Skin of body (tissue), 2 donors: ENCODE results near the gene DDX42. TPM values are rescaled to one million over a fixed set of nuclear protein-coding genes. Genes with fewer than 3 reads are reported as not detected.
"Not testable (repeated sequence)": the region's sequence is repeated elsewhere in the genome, so short reads cannot be mapped to it uniquely, and the experiment has no call there.

Source experiments
- DNase-seq: peaks from one replicate; lab custom pipeline; 2025; lab: John Stamatoyannopoulos, UW
- total RNA-seq: library from RNA; depleted of rRNA; stranded (reverse); fragments of >200 nt; gene quantifications from one replicate; pipeline ENCODE4 v1.2.3, GENCODE V29; 2014

DDX42 gene
- total RNA-seq, 1 donor from 2014 or later: 124 TPM

DNA sequence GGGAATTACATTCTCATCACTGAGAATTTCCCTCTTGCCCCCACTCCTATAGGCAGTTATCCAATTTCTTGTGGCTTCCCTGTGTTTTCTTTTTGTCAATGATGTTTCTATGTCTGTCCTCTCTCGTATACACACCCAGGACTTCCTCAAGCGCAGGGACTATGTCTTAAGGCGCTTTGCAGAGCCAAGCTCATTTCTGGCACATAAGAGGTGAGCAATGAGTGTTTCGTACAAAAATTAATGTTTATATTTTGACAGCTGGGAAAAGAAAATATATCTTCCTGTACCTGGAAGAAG lies 947 bp downstream of the DDX42 start:
- DNase-seq: no peak

DNA sequence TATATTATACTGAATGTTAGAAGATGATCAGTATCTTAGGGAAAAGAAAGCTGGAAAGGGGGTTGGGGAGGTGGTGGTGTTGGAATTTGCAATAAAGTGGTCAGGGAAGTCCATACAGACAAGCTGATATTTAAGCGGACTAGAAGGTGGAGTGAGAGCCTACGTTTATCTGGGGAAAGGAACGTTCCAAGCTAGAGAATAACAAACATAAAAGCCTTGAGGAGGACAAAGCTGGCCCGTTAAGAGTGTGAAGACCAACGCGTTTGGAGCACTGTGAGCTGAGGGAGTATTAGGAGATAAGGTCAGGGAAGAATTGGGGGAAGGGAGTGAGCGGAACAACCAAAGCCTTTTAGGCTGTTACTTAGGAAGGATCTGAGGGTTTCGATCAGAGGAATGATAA lies 1.4 kb downstream of the DDX42 start:
- DNase-seq: no peak

DNA sequence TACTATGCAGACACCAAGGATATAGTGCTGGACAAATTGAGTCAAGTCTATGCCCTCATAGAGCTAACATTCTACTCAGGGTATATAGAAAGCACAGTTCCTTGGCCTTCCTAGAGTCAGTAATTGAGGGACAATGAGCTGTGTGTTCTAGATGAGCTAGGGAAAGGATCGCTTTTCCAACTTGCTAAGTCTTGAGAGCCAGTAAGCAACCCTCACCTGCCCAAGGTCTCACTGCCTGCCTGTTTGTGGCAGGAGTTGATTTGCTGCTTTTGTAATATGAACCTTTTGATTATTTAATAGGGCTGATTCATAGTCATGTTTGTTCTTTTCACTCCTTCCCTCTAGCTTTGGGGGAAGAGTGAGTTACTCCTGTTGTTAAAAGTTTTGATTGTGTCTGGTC lies 6.5 kb downstream of the DDX42 start:
- no peak for DNase-seq

GRCh38 chr17:63780928-63781327 lies 7.0 kb downstream of the DDX42 start:
- no peak for DNase-seq

GRCh38 chr17:63783522-63783921 lies 9.6 kb downstream of the DDX42 start:
- no peak for DNase-seq

DNA sequence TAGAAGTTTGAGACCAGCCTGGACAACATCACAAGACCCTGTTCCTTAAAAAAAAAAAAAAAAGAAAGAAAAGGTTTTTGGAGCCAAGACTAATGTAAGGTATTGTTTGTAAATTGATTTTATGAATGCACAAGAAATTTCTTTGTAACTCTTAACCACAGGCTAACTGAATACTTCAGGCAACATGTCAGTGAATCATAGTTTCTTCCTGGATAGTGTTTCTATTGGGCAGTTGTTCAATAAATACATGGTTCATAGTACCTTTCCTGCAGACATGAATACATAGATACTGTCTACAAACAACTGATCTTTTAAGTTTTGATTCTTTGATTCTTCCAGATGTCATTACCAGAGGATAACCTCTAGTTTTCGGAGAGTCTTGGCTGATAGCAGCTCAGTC lies 11.6 kb downstream of the DDX42 start:
- DNase-seq: no peak

DNA sequence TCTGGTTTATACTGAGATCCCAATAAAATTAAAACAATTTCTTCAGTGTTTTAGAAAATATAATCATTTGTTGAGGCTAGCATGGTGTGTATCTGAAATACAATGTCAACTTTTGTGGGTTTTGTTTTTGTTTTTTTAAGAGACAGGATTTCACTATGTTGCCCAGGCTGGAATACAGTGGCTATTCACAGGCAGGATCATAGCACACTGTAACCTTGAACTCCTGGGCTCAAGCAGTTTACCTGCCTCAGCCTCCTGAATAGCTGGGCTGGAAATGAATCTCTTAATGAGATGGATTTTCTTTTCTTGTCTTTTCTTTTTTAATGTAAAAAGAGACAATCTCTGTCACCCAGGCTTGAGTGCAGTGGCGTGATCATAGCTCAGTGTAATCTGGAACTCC lies 12.1 kb downstream of the DDX42 start:
- no peak for DNase-seq

- DNase-seq: no peak
Measured at GRCh38 chr17:63786971-63787711, 13.2 kb downstream of the DDX42 start.

- no peak for DNase-seq
Measured at GRCh38 chr17:63790057-63790456, 16.1 kb downstream of the DDX42 start.

- DNase-seq: no peak
Measured at GRCh38 chr17:63792055-63792729, 18.2 kb downstream of the DDX42 start.

GRCh38 chr17:63796375-63796774 lies 22.4 kb downstream of the DDX42 start:
- DNase-seq: not testable (repeated sequence)

- DNase-seq: no peak
Measured at GRCh38 chr17:63798572-63799106, 24.7 kb downstream of the DDX42 start.

GRCh38 chr17:63800783-63801182 lies 26.8 kb downstream of the DDX42 start:
- DNase-seq: no peak

- no peak for DNase-seq
Measured at GRCh38 chr17:63804328-63804727, 30.4 kb downstream of the DDX42 start.

GRCh38 chr17:63805591-63805990 lies 31.6 kb downstream of the DDX42 start:
- no peak for DNase-seq

- no peak for DNase-seq
Measured at GRCh38 chr17:63809970-63810369, 36.0 kb downstream of the DDX42 start.

GRCh38 chr17:63816123-63816522 lies 42.2 kb downstream of the DDX42 start:
- DNase-seq: no peak

DNA sequence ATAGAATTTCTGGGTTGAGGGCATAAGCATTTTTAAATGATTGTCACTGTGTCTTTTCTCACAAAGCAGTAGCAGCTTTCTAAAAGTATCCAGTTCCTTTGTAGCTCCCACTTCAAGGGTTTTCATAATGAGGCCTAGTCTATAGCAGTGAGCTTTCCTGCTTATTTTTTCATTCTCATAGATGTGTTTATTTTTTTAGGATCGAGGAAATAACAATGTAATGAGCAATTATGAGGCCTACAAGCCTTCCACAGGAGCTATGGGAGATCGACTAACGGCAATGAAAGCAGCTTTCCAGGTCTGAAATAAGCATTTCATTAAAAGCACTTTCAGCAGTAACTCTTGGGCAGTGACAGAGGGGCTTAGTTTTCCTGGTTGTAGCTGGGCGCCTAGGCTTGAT lies 42.7 kb downstream of the DDX42 start:
- no peak for DNase-seq

DNA sequence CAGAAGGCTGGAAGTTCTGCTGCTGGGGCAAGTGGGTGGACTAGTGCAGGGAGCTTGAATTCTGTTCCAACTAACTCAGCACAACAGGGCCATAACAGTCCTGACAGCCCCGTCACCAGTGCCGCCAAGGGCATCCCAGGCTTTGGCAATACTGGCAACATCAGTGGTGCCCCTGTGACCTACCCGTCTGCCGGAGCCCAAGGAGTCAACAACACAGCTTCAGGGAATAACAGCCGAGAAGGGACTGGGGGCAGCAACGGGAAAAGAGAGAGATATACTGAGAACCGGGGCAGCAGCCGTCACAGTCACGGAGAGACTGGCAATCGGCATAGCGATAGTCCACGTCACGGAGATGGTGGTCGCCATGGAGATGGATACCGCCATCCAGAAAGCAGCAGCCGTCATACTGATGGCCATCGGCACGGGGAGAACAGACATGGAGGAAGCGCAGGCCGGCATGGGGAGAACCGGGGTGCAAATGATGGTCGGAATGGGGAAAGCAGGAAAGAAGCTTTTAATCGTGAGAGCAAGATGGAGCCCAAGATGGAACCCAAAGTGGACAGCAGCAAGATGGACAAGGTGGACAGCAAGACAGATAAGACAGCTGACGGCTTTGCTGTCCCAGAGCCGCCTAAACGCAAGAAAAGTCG lies 43.9 kb downstream of the DDX42 start:
- no peak for DNase-seq

- DNase-seq: no peak
Measured at GRCh38 chr17:63819131-63819530, 45.2 kb downstream of the DDX42 start.

DNA sequence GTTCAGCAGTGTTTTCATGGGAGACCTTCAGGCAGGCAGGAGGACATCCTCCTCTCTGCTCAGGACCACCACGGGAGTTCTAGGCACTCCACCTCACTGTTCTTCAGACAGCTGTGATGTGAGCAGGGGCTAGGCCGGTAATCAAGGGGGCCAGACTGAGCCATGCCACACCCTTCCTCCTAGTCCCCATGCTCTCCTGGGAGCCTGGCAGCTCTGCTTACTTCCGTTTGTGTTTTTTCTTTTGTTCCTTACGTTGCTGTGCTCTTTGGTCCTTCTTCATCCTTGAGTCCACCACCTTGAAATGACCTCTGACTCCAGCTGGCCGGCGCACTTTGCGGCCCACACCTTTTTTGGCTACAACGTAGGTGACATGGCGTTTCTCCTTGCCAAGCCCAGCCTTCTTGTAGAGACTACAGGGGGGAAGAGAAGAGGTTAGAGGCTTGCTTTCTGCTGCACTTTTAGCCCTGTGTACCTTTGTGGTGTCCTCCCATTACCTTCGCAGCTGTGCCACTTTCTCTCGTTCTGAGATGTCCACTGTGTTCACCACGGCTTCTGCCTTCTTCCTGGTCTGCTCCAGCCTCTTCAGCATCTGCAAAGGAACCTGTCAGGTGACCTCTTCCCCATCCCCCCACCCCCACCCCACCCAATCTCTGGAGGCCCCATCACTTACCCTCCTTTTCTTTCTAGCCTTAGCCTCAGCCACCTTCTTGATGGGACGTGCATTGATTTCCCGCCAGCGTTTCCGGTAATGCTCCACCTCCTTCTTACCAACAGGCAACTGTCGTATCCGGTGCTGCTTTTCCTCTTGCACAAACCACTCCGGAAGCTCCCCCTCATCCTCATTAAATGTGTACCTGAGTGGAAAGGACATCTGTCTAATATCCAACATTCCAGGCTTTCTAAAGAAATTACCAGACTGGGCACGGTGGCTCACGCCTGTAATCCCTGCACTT lies 45.9 kb downstream of the DDX42 start:
- DNase-seq: no peak
